ENCODE measurements around the gene MPZL3. TPM values are rescaled to one million over a fixed set of nuclear protein-coding genes. Genes with fewer than 3 reads are reported as not detected.

MPZL3 gene
- total and polyA plus RNA-seq, 4 donors = 2.5 to 6.9 (median 3.5) TPM

DNA sequence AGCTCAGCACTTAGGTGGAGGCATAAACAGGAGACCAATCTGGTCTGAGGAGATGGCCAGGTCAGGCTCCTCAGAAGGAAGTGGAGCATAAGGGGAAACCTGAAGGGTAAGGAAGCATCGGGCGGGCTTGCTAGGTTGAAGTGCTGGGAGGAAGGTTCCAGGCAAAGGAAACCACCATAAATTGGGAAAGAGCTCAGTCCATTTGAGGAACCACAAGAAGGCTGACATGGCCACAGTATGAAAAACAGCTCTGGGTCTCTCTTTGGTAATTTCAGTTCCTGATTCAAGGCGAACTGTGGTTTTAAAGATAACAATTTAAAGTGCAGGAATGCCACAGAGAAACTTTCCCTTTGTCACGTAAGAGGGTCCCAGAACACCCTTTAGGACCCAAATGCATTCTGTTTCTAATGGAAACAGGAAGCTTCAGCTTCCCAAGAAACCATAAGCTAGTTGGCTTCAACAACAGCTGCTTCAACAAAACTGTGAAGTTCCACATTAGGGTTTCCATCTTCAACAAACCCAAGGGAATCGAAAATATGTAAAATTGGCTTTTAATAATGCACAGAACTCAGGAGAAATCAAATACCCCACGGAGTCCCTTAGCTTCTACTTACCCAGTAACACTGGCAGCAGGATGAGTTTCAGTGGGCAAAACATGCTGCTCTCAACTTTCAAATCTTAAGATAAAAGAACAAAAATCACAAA, 37.8 kb downstream of the MPZL3 start:
- H3K9me3 ChIP-seq (ENCODE audit: control insufficient read depth in 4 of 4, low read length in 3 of 4) = no peaks in the 10 kb centered on the region
- no peak overlapping the region for H3K4me3 ChIP-seq (ENCODE audit: low read depth in 1 of 3, low read length in 3 of 3)
- H3K4me1 ChIP-seq (ENCODE audit: control insufficient read depth in 4 of 4, insufficient read depth in 4 of 4, low read length in 3 of 4) = peaks cover 9 to 28% (median 19%) of the 10 kb centered on the region in 4 donors
- H3K36me3 ChIP-seq (ENCODE audit: control insufficient read depth in 4 of 4, insufficient read depth in 3 of 4, low read depth in 1 of 4, low read length in 3 of 4) = no peaks in the 10 kb centered on the region
- TF ChIP-seq HNF4A (conservative IDR thresholded peaks at IDR 0.05) (no peak), GABPA (IDR thresholded peaks at IDR 0.05 in 1 of 2, conservative IDR thresholded peaks at IDR 0.05 in 1 of 2) (no peak), FOXA2 (IDR thresholded peaks at IDR 0.05) (no peak), SP1 (IDR thresholded peaks at IDR 0.05) (no peak), FOXA1 (IDR thresholded peaks at IDR 0.05) (no peak), RAD21 (IDR thresholded peaks at IDR 0.05) (no peak), NR2F2 (IDR thresholded peaks at IDR 0.05) (no peak), YY1 (IDR thresholded peaks at IDR 0.05) (no peak), RXRA (IDR thresholded peaks at IDR 0.05) (no peak), HNF4G (IDR thresholded peaks at IDR 0.05) (no peak), JUND (IDR thresholded peaks at IDR 0.05) (no peak), TAF1 (conservative IDR thresholded peaks at IDR 0.05) (no peak), EGR1 (IDR thresholded peaks at IDR 0.05; ENCODE audit: low read depth in 2 of 2) (no peak)
- TF ChIP-seq, protein P1, sequence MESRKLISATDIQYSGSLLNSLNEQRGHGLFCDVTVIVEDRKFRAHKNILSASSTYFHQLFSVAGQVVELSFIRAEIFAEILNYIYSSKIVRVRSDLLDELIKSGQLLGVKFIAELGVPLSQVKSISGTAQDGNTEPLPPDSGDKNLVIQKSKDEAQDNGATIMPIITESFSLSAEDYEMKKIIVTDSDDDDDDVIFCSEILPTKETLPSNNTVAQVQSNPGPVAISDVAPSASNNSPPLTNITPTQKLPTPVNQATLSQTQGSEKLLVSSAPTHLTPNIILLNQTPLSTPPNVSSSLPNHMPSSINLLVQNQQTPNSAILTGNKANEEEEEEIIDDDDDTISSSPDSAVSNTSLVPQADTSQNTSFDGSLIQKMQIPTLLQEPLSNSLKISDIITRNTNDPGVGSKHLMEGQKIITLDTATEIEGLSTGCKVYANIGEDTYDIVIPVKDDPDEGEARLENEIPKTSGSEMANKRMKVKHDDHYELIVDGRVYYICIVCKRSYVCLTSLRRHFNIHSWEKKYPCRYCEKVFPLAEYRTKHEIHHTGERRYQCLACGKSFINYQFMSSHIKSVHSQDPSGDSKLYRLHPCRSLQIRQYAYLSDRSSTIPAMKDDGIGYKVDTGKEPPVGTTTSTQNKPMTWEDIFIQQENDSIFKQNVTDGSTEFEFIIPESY (IDR thresholded peaks at IDR 0.05) = no peak
- TF ChIP-seq, protein P2, sequence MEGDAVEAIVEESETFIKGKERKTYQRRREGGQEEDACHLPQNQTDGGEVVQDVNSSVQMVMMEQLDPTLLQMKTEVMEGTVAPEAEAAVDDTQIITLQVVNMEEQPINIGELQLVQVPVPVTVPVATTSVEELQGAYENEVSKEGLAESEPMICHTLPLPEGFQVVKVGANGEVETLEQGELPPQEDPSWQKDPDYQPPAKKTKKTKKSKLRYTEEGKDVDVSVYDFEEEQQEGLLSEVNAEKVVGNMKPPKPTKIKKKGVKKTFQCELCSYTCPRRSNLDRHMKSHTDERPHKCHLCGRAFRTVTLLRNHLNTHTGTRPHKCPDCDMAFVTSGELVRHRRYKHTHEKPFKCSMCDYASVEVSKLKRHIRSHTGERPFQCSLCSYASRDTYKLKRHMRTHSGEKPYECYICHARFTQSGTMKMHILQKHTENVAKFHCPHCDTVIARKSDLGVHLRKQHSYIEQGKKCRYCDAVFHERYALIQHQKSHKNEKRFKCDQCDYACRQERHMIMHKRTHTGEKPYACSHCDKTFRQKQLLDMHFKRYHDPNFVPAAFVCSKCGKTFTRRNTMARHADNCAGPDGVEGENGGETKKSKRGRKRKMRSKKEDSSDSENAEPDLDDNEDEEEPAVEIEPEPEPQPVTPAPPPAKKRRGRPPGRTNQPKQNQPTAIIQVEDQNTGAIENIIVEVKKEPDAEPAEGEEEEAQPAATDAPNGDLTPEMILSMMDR (IDR thresholded peaks at IDR 0.05; ENCODE audit: low read depth, low read length, missing input control) = no peak
- TF ChIP-seq, protein P3, sequence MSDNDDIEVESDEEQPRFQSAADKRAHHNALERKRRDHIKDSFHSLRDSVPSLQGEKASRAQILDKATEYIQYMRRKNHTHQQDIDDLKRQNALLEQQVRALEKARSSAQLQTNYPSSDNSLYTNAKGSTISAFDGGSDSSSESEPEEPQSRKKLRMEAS (IDR thresholded peaks at IDR 0.05) = no peak
- TF ChIP-seq, protein P4, sequence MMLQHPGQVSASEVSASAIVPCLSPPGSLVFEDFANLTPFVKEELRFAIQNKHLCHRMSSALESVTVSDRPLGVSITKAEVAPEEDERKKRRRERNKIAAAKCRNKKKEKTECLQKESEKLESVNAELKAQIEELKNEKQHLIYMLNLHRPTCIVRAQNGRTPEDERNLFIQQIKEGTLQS (IDR thresholded peaks at IDR 0.05) = no peak
- TF ChIP-seq, protein P5, sequence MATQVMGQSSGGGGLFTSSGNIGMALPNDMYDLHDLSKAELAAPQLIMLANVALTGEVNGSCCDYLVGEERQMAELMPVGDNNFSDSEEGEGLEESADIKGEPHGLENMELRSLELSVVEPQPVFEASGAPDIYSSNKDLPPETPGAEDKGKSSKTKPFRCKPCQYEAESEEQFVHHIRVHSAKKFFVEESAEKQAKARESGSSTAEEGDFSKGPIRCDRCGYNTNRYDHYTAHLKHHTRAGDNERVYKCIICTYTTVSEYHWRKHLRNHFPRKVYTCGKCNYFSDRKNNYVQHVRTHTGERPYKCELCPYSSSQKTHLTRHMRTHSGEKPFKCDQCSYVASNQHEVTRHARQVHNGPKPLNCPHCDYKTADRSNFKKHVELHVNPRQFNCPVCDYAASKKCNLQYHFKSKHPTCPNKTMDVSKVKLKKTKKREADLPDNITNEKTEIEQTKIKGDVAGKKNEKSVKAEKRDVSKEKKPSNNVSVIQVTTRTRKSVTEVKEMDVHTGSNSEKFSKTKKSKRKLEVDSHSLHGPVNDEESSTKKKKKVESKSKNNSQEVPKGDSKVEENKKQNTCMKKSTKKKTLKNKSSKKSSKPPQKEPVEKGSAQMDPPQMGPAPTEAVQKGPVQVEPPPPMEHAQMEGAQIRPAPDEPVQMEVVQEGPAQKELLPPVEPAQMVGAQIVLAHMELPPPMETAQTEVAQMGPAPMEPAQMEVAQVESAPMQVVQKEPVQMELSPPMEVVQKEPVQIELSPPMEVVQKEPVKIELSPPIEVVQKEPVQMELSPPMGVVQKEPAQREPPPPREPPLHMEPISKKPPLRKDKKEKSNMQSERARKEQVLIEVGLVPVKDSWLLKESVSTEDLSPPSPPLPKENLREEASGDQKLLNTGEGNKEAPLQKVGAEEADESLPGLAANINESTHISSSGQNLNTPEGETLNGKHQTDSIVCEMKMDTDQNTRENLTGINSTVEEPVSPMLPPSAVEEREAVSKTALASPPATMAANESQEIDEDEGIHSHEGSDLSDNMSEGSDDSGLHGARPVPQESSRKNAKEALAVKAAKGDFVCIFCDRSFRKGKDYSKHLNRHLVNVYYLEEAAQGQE (IDR thresholded peaks at IDR 0.05) = no peak
- H3K27ac ChIP-seq (ENCODE audit: low read depth in 1 of 2, low read length in 2 of 2) = no peak overlapping the region
- WGBS = 80% methylated on average over 6 of the region's 6 CpGs
- no peak for DNase-seq (ENCODE audit: low spot score)
- H3K27me3 ChIP-seq (ENCODE audit: control insufficient read depth in 4 of 4, insufficient read depth in 4 of 4, low read length in 3 of 4) = no peaks in the 10 kb centered on the region
- no peak overlapping the region for H3K9ac ChIP-seq (ENCODE audit: low read depth in 1 of 2, low read length in 2 of 2)

Measured in liver (tissue), 9 donors.